Naive thymus-derived CD8-positive, alpha-beta T cell (primary cell): ENCODE results near the gene HADH. TPM values are rescaled to one million over a fixed set of nuclear protein-coding genes. Genes with fewer than 3 reads are reported as not detected.
"Not testable (repeated sequence)": the region's sequence is repeated elsewhere in the genome, so short reads cannot be mapped to it uniquely, and the experiment has no call there.

Source experiments
- ATAC-seq, 2 donors: fragments of 150-1000 bp; cut with Tn5 transposase in 1 of 2; sonication (Bioruptor Pico), chemical (Tn5 transposase) in 1 of 2; 1 replicate in 1 of 2; 2 replicates in 1 of 2; pipeline ENCODE4 v1.10.0; 2021; ENCODE audit warnings: mild to moderate bottlenecking in 2 of 2, moderate library complexity in 2 of 2
- POLR2A ChIA-PET: fragments of 350-600 bp; sonication (Branson Sonifier 250); formaldehyde crosslinking; loops from one replicate; lab custom pipeline; 2021; ENCODE audit warnings: antibody characterized with exemption; lab: Charles Lee
- DNase-seq, 10 donors: peaks; one replicate each; pipeline versions ENCODE4 v3.0.0 to v3.0.0-alpha.2; 2020 to 2022
- H3K27ac Mint-ChIP-seq, 10 donors: one replicate each; pipeline ENCODE4 v1.8.0; 2020 to 2022; ENCODE audit warnings: mild to moderate bottlenecking in 10 of 10, mixed read lengths in 10 of 10, moderate library complexity in 4 of 10, inconsistent platforms in 1 of 10
- H3K27me3 Mint-ChIP-seq, 5 donors: one replicate each; pipeline ENCODE4 v1.8.0; 2021 to 2022; ENCODE audit warnings: mixed read lengths in 5 of 5
- H3K36me3 Mint-ChIP-seq, 3 donors: one replicate each; pipeline ENCODE4 v1.8.0; 2020 to 2022; ENCODE audit warnings: mixed read lengths in 3 of 3, mild to moderate bottlenecking in 2 of 3, inconsistent platforms in 1 of 3
- H3K4me1 Mint-ChIP-seq, 4 donors: one replicate each; pipeline ENCODE4 v1.8.0; 2021 to 2022; ENCODE audit warnings: mixed read lengths in 4 of 4
- H3K4me3 Mint-ChIP-seq, 10 donors: one replicate each; pipeline ENCODE4 v1.8.0; 2020 to 2022; ENCODE audit warnings: mild to moderate bottlenecking in 10 of 10, mixed read lengths in 10 of 10, moderate library complexity in 6 of 10, inconsistent platforms in 1 of 10
- H3K9me3 Mint-ChIP-seq, 9 donors: one replicate each; pipeline ENCODE4 v1.8.0; 2020 to 2022; ENCODE audit warnings: mixed read lengths in 9 of 9, mild to moderate bottlenecking in 3 of 9, inconsistent platforms in 1 of 9, moderate library complexity in 1 of 9
- polyA plus RNA-seq, 3 donors: library from polyadenylated mRNA; unstranded; fragments of 300-500 nt; fragmentation: Illumina TruSeq; gene quantifications; one replicate each; pipeline ENCODE4 v1.2.3, GENCODE V29; 2021
- total RNA-seq, 8 experiments: library from RNA in 2 of 8; stranded (reverse) in 2 of 8; gene quantifications; one replicate each; pipeline ENCODE4 v1.2.3 and lab custom pipeline; 2021 to 2026

HADH gene
- total and polyA plus RNA-seq, 5 experiments from 2014 or later, result 22.5 to 42.2 (median 36.0) TPM

DNA sequence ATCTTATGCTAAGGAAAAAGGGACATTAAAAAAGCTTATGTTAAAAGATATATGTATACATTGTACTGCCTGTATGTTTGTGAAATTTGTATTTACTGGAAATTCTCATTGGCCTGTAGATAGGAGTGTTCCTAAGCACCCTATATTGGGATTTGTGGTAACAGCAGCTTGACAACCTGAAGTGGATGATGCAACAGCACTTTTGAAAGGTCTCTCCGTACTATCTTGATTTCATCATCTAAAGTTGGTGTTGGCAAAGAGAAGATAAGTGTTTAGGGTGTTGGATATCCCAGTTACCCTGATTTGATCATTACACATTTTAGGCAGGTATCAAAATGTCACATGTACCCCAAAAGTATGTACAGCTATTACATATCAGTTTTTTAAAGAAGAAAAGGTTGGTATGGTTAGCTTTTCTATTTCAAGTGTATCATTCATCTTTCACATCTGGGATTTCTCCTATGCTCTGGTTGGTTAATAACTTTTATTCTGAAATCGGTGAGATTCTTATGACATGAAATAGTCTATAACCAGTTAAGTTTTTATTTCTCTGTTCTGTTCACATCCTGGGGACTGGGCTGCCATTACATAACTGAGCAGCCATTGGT is 10.3 kb downstream of the HADH start:
- H3K4me1 Mint-ChIP-seq, result peaks cover 40 to 74% (median 45%) of the 10 kb centered on the region in 4 donors
- no peak for ATAC-seq
- no peak for DNase-seq
- no peak overlapping the region for H3K27ac Mint-ChIP-seq
- no peaks in the 10 kb centered on the region for H3K9me3 Mint-ChIP-seq
- H3K4me3 Mint-ChIP-seq, result no peak overlapping the region
- peaks cover 0 to 36% (median 19%) of the 10 kb centered on the region in 3 donors for H3K36me3 Mint-ChIP-seq
- POLR2A ChIA-PET, result interaction anchor here (0.6 kb wide), 1 partner anchor 14 kb away, joined by 3 read pairs; no protein-coding TSS in a partner anchor
- H3K27me3 Mint-ChIP-seq, result no peaks in the 10 kb centered on the region

DNA sequence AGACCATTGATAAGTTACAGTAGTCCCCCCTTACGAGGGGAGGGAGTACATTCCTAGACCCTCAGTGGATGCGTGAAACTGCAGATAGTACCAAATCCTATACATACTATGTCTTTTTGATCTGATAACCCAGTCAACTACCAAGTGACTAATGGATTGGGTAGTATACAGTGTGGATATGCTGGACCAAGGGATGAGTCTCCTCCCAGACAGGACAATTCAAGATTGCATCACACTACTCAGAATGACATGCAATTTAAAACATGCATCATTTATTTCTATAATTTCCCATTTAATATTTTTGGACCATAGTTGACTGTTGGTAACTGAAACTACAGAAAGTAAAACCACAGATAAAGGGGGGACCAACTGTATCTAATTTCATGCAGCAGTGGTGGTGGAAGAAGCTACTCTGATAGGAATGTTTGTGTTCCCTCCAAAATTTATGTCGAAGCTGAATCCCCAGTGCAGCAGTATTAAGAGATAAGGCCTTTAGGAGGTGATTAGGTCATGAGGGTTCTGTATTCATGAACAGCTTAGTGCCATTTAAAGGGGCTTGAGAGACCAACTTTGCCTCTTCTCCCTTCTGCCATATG is 11.9 kb downstream of the HADH start:
- ATAC-seq (no peak), DNase-seq (no peak)
- Mint-ChIP-seq H3K4me1 (peaks cover 34 to 75% (median 46%) of the 10 kb centered on the region in 4 donors), H3K4me3 (no peak overlapping the region), H3K36me3 (peaks cover 0 to 24% (median 12%) of the 10 kb centered on the region in 3 donors), H3K9me3 (no peaks in the 10 kb centered on the region), H3K27me3 (no peaks in the 10 kb centered on the region), H3K27ac (no peak overlapping the region)
- POLR2A ChIA-PET, result no interaction called here

DNA sequence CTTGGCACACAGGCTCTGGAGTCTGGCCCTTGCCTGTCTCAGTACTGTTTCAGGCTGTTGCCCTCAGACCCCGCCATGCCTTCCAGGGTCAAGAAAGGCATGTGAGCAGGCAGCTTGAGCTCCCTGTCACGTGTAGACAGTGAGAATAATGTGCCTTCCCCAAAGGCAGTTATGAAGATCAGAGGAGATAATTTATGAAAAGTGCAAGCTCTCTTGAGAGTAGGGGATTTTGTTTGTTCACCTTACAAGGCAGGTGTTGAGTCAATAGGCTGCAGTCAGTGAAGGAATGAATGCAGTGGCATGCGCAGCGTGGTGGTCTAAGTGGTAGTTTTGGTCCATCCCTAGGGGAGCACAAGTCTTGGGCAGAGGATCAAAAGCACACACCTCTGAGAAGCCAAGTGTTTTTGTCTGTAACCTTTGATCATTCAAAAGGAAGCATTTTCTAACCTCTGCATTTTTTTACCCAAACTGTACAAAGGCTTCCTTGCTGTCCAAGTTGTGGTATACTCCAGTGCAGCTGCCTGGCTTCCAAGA is 14.4 kb downstream of the HADH start:
- ATAC-seq (peak; percentile 70 to 78), DNase-seq (peak in 2 of 10 donors; percentile 21 to 24)
- H3K4me1 Mint-ChIP-seq, result peaks cover 27 to 61% (median 41%) of the 10 kb centered on the region in 4 donors
- peak overlapping the region in 8 of 10 donors; percentile 0 to 42 (median 28) for H3K4me3 Mint-ChIP-seq
- no peaks in the 10 kb centered on the region for H3K9me3 Mint-ChIP-seq
- no peaks in the 10 kb centered on the region for H3K27me3 Mint-ChIP-seq
- POLR2A ChIA-PET, result interaction anchor here (0.7 kb wide), 1 partner anchor 13 kb away, joined by 3 read pairs; no protein-coding TSS in a partner anchor
- peaks cover 0 to 10% (median 10%) of the 10 kb centered on the region in 3 donors for H3K36me3 Mint-ChIP-seq
- peak overlapping the region; percentile 46 to 88 (median 74) for H3K27ac Mint-ChIP-seq

DNA sequence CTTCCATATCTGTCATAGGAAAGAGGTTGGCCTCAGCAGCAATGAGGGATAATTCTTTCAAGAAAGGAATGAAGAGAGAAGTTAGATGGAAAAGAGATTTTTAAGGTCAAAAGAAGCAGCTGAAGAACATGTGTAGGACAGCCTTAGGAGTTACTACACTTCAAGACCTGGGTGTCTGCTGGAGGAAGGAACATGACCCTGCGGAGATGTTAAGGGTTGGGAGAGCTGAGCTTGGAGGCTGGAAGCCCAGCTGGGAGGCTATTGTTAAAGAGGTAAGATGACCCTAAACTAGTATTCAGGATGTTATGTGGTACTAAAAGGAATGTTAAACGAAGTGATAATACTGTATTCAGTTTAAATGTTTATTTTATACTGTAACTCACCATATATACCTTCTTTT is 15.0 kb downstream of the HADH start:
- ATAC-seq (no peak), DNase-seq (no peak)
- H3K36me3 Mint-ChIP-seq, result peaks cover 0 to 11% (median 10%) of the 10 kb centered on the region in 3 donors
- H3K9me3 Mint-ChIP-seq, result no peaks in the 10 kb centered on the region
- H3K4me1 Mint-ChIP-seq, result peaks cover 27 to 56% (median 39%) of the 10 kb centered on the region in 4 donors
- no peaks in the 10 kb centered on the region for H3K27me3 Mint-ChIP-seq
- POLR2A ChIA-PET, result interaction anchor here (0.7 kb wide), 1 partner anchor 14 kb away, joined by 3 read pairs; no protein-coding TSS in a partner anchor
- H3K4me3 Mint-ChIP-seq, result peak overlapping the region in 1 of 10 donors; percentile 43
- peak overlapping the region in 2 of 10 donors; percentile 22 to 57 for H3K27ac Mint-ChIP-seq

DNA sequence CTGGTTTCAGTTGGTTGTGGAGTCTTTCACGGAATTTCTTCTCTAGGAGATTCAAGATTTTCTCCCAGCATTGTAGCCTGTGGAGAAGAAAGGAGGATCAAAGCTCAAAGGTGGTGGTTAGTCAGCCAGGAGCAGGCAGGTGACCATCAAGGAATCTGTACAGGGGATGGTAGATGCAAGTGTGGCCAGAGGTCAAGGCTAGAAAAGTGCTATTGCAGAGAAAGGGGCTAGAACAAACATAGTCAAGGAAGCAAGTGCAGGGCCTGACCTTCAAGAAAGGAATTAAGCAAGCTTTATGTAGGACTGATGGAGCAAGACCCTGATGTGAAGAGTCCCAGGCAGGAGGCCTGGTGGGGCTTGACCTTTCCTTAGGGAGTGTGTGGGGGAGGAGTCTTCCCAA is 16.1 kb downstream of the HADH start:
- no peaks in the 10 kb centered on the region for H3K27me3 Mint-ChIP-seq
- ATAC-seq (no peak), DNase-seq (no peak)
- H3K36me3 Mint-ChIP-seq, result peaks cover 0 to 13% (median 4%) of the 10 kb centered on the region in 3 donors
- no peaks in the 10 kb centered on the region for H3K9me3 Mint-ChIP-seq
- H3K4me3 Mint-ChIP-seq, result peak overlapping the region in 2 of 10 donors; percentile 23 to 37
- H3K27ac Mint-ChIP-seq, result peak overlapping the region in 1 of 10 donors; percentile 88
- H3K4me1 Mint-ChIP-seq, result peaks cover 22 to 50% (median 38%) of the 10 kb centered on the region in 4 donors
- POLR2A ChIA-PET, result no interaction called here

DNA sequence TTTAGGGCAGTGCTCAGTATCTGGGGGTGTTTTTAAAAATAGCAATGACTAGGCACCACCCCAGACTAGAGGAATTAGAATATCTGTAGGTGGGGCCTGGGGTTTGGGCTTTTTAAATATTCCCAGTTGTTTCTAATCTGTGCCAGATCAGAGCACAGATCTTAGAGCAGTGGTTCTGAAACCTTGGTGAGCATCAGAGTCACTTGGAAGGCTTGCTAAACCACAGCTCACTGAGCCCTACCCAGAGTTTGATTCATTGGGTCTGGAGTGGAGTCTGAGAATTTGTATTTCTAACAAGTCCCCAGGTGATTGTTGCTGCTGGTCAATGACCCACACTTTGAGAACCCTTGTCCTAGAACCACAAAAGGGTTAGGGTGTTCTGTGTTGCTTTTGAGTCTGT is 16.7 kb downstream of the HADH start:
- Mint-ChIP-seq H3K36me3 (peaks cover 4 to 19% (median 10%) of the 10 kb centered on the region in 3 donors), H3K4me1 (peaks cover 22 to 46% (median 36%) of the 10 kb centered on the region in 4 donors), H3K4me3 (no peak overlapping the region), H3K27ac (peak overlapping the region in 1 of 10 donors; percentile 88), H3K9me3 (no peaks in the 10 kb centered on the region), H3K27me3 (no peaks in the 10 kb centered on the region)
- POLR2A ChIA-PET, result no interaction called here
- no peak for DNase-seq
- peak; percentile 26 to 55 for ATAC-seq

DNA sequence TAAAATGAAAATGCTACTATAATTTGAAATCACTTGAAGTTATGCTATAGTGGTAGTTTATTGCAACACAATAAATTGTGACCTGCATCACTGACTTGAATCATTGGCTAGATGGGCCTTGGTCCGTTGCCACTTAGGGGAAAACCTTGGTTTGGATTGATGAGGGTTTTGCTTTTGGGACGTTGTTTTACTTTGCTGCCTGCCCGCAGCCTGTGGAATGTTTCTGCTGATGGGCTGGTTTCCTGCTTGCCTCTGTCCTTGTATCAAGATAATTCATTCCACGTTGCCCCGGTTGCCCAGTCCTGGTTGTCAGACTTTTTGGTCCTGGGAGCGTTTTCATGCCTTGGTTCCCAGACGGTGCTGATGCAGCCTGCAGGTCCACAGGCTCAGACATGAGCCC is 18.3 kb downstream of the HADH start:
- Mint-ChIP-seq H3K4me3 (no peak overlapping the region), H3K4me1 (peaks cover 16 to 37% (median 32%) of the 10 kb centered on the region in 4 donors), H3K27me3 (no peaks in the 10 kb centered on the region), H3K36me3 (peaks cover 8 to 31% (median 13%) of the 10 kb centered on the region in 3 donors), H3K27ac (no peak overlapping the region), H3K9me3 (no peaks in the 10 kb centered on the region)
- POLR2A ChIA-PET, result no interaction called here
- DNase-seq (no peak), ATAC-seq (no peak)

DNA sequence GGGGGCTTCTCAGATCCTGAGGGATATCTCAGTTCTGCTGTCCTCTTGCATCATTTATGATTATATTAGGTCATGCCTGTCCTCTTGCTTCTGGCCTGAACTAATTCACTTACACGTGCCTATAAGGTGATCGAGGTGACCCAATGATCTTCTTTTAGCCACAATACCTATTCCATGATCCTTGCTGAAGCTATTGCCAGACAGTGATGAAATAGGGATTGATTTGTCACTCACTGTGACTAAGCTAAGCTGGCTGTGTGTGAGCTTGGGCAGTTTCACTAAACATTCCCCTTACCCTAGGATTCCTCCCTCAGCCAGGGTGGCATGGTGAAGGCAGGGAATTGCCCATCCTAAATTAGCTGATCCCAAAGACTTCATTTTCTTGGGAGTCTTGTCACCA is 19.0 kb downstream of the HADH start:
- ATAC-seq (no peak), DNase-seq (no peak)
- H3K4me1 Mint-ChIP-seq, result peaks cover 11 to 31% (median 28%) of the 10 kb centered on the region in 4 donors
- no peaks in the 10 kb centered on the region for H3K9me3 Mint-ChIP-seq
- no peak overlapping the region for H3K4me3 Mint-ChIP-seq
- H3K36me3 Mint-ChIP-seq, result peaks cover 8 to 33% (median 13%) of the 10 kb centered on the region in 3 donors
- POLR2A ChIA-PET, result no interaction called here
- no peaks in the 10 kb centered on the region for H3K27me3 Mint-ChIP-seq
- no peak overlapping the region for H3K27ac Mint-ChIP-seq

DNA sequence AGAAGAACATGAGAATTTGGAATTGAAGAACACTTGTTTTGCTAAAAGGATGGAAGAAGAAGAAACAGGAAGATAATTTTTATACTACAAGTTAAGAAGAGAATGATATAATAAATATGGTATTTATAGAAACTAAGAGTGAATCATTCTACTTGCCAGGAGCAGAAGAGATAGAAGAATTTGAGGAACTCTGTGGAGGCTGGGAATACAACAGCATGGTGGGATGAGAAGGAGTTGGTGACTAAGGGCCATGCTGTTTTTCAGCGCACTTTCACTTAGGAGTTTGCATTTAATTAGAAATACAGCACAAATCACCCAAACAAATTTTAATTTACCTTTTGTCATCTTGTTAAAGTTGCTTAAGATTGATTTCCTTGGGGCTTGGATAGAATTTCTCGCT is 20.5 kb downstream of the HADH start:
- Mint-ChIP-seq H3K9me3 (no peaks in the 10 kb centered on the region), H3K4me3 (no peak overlapping the region), H3K27ac (no peak overlapping the region), H3K27me3 (no peaks in the 10 kb centered on the region), H3K36me3 (peaks cover 8 to 47% (median 18%) of the 10 kb centered on the region in 3 donors), H3K4me1 (peaks cover 0 to 19% (median 16%) of the 10 kb centered on the region in 4 donors)
- no peak for DNase-seq
- POLR2A ChIA-PET, result no interaction called here
- no peak for ATAC-seq

DNA sequence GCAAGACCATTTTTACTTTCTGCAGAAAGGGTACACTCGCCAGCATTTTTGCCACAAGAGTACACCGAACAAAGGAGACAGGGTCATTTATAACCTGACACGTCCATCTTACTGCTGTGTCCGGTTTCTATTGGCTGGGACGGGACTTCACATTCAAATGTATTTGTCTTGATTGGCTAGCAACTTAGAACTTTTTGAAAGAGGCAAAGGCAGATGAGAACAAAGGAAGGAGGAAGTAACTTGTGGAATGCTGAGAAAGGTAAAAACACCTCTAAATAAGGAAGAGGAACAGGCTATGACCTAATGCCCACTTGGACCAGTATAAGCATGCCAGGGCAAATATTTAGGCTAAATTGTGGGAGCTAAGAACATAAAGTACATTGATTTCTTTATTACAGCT is 22.7 kb downstream of the HADH start:
- H3K27me3 Mint-ChIP-seq, ATAC-seq, H3K4me3 Mint-ChIP-seq, H3K4me1 Mint-ChIP-seq, POLR2A ChIA-PET, H3K9me3 Mint-ChIP-seq, DNase-seq, H3K27ac Mint-ChIP-seq: not testable (repeated sequence)
- peaks cover 12 to 65% (median 22%) of the 10 kb centered on the region in 3 donors for H3K36me3 Mint-ChIP-seq

DNA sequence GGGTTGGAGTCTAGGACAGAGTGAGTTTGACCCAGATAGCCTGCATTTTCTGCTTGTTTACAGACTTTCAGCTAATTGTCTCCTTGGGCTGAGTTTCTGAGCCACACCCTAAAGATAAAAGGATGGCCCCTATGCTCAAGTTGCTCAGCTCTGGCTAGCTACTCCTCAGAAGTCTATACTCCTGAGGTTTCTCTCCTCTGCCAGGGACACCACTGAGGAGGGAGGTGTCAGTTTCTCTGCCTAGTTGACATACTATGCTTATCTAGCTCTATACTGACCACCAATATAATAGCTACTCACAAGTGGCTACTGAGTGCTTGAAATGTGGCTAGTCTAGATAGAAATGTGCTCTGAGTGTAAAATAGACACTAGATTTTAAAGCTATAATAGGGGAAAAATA is 23.6 kb downstream of the HADH start:
- Mint-ChIP-seq H3K9me3 (no peaks in the 10 kb centered on the region), H3K27ac (no peak overlapping the region), H3K4me3 (no peak overlapping the region), H3K4me1 (peaks cover 0 to 5% (median 4%) of the 10 kb centered on the region in 4 donors), H3K36me3 (peaks cover 12 to 68% (median 22%) of the 10 kb centered on the region in 3 donors), H3K27me3 (no peaks in the 10 kb centered on the region)
- DNase-seq, result no peak
- POLR2A ChIA-PET, result interaction anchor here (0.7 kb wide), 1 partner anchor 13 kb away, joined by 3 read pairs; no protein-coding TSS in a partner anchor
- ATAC-seq, result no peak

DNA sequence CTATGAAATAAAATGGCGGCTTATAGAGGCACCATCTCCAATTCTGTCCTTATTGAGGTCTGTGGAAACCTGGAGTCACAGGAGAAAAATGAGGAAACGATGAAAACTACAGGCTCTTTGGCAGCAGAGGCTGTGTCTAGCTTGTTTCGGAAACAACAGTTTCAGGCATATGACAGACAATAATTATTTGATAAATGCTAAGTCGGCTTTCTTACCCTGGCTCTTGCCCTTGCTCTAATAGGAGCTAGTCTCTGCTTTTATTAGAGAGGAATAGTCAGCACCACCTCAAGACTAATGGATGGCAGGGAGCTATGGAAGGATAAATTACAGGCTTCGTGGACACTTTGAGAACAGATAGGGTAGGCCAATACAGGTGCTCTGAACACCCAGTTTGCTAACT is 24.3 kb downstream of the HADH start:
- ATAC-seq, result no peak
- Mint-ChIP-seq H3K27ac (peak overlapping the region in 2 of 10 donors; percentile 41 to 67), H3K36me3 (peaks cover 12 to 71% (median 22%) of the 10 kb centered on the region in 3 donors), H3K4me3 (no peak overlapping the region), H3K9me3 (no peaks in the 10 kb centered on the region), H3K4me1 (peaks cover 2 to 8% (median 5%) of the 10 kb centered on the region in 4 donors), H3K27me3 (no peaks in the 10 kb centered on the region)
- DNase-seq, result no peak
- POLR2A ChIA-PET, result interaction anchor here (0.7 kb wide), 1 partner anchor 13 kb away, joined by 3 read pairs; no protein-coding TSS in a partner anchor
